Kidney tubule cell (primary cell): ENCODE data around the gene PON3.
A peak's percentile ranks its signal among the peaks of the same experiment; 100 is the strongest.
"Not testable (repeated sequence)": the region's sequence is repeated elsewhere in the genome, so short reads cannot be mapped to it uniquely, and the experiment has no call there.

Source experiments
- DNase-seq: peaks from one replicate; pipeline ENCODE4 v3.0.0-alpha.2; 2018; ENCODE audit warnings: low spot score

The PON3 gene

GRCh38 chr7:95411666-95412065 is 15.5 kb upstream of the PON3 start:
- no peak for DNase-seq

DNA sequence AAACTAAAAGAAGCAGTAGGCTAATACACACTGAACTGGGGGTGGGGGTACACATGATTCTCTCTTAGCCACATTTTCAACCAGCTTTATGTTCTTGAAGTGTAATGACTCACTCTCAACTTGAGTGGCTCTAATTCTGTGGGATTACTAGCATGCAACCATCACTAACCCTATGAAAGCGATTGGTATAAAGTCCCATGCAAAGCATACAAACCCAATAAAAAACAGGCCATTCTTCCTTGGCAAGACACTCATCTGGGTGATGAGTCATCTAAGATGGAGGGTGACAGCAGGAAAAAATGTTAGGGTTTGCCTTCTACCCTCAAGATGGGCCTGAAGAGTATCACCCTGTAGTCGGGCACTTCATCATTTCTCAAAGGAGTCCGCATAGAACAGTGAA is 14.9 kb upstream of the PON3 start:
- DNase-seq = no peak

- DNase-seq = no peak
These were observed 11.6 kb upstream of the PON3 start for GRCh38 chr7:95407751-95408150.

DNA sequence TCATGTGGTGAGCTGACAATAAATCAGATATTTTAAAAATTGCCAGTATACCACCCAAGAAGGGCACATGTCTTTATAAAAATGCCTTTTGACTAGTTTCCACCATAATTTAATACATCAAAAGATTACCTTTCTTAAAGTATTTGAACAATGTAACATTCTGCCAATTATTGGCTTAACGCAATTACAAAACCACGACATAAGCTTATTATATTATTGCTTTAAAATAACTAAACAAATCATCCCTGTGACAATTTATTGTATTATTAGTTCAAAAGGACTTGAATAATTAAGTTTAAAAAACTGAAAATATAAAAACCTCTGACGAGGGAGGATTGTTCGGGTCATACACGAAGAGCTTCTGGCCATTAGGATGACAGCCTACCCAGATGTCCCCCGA is 9.6 kb upstream of the PON3 start:
- no peak for DNase-seq

DNA sequence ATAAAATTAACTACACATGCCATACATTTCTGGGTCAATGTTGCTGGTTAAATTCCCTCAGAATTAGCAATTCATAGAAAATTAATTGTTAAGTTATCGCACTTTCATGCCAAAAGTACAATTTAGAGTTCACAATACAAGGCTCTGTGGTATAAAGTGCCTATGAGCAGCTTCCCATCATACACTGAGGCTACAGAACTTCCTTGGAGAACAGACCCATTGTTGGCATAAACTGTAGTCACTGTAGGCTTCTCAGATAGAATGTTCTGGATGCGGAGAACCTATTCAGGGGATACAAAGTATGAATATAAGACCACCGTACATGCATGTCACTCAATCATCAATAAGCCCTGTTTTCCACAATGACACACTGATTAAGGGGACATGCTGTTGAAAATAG is 9.0 kb upstream of the PON3 start:
- DNase-seq = no peak

- DNase-seq = peak; percentile 66
These were observed 8.2 kb upstream of the PON3 start for GRCh38 chr7:95404316-95404865.

GRCh38 chr7:95398155-95398940 is 2.2 kb upstream of the PON3 start:
- no peak for DNase-seq

DNA sequence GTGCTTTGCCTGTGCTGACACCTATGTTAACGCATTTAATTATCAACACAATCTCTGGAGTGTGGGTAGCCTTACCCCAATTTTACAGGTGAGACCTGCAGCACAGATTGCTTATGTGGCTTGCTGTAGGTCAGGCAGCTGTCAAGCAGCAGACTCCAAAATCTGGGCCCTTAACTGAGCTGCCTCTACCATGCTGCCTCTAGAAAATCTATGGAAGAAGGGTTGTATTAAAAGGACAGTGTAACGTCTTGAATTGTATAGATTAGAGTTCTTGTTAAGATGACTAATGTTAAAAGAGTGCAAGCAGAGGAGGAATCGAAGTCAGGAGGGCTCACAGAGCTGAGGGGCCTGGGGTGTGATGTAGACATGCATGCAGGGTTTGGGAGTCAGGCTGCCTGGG is 1.2 kb upstream of the PON3 start:
- no peak for DNase-seq

DNA sequence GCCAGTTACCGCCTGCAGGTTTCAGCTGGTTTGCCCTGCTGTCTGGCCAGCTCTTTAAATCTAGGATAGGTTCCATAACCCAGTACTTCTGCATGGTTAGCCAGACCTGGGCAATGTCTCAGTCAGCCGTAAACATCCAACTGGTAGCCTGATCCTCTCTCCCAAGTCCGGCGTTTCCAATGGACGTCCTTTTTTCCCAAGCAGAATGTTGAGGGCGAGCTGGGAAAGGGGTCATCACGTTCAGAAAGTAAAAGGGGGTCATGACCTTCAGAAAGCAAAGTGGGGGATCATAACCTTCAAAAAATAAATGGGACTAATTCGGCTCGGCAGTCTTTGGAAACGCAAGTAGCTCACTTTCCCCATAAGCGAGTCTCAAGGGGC is 430 bp downstream of the PON3 start:
- no peak for DNase-seq

DNA sequence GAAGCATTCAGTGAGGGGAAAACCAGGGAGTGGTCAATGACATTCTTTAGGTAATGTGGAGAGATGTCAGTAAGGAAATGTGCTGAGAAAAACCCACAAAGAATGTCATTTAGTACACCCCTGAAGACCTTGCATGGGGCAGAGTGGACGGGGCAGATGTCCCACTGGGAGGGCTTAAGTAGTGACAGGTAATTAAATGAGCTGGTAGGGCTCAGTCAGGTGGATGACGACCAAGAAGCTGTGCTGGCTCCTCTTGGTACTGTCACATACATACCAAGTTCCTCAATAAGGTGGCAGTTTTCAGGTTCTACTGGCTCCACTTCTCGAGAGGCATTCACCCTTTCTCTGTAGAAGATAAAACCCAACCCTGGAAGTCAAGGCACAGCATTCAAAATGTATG is 1.8 kb downstream of the PON3 start:
- no peak for DNase-seq

- DNase-seq = no peak
These were observed 4.4 kb downstream of the PON3 start for GRCh38 chr7:95391761-95392160.

DNA sequence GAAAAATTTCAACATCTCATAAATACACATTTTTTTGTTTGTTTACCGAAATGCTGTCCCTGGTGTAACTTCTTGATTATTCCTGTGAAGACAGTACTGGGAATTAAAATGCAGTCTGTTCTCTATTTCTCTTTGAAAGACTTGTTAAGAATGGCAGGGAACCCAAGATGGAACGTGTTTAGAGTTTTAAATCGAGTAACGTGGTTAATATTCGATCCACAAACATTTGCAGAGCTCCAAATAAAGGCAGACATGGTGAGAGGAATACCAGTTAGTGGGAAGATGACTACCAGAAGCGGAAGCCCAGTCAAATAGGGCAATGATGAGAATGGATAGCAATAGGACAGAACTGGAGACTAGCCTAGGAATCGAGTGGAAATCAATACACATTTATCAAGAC is 6.7 kb downstream of the PON3 start:
- DNase-seq = no peak

DNA sequence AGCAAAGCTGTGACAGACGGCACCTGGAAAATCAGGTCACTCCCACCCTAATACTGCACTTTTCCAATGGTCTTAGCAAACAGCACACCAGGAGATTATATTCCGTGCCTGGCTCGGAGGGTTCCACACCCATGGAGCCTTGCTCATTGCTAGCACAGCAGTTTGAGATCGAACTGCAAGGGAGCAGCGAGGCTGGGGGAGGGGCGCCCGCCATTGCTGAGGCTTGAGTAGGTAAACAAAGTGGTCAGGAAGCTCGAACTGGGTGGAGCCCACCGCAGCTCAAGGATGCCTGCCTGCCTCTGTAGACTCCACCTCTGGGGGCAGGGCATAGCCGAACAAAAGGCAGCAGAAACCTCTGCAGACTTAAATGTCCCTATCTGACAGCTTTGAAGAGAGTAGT is 16.7 kb downstream of the PON3 start:
- not testable (repeated sequence) for DNase-seq

DNA sequence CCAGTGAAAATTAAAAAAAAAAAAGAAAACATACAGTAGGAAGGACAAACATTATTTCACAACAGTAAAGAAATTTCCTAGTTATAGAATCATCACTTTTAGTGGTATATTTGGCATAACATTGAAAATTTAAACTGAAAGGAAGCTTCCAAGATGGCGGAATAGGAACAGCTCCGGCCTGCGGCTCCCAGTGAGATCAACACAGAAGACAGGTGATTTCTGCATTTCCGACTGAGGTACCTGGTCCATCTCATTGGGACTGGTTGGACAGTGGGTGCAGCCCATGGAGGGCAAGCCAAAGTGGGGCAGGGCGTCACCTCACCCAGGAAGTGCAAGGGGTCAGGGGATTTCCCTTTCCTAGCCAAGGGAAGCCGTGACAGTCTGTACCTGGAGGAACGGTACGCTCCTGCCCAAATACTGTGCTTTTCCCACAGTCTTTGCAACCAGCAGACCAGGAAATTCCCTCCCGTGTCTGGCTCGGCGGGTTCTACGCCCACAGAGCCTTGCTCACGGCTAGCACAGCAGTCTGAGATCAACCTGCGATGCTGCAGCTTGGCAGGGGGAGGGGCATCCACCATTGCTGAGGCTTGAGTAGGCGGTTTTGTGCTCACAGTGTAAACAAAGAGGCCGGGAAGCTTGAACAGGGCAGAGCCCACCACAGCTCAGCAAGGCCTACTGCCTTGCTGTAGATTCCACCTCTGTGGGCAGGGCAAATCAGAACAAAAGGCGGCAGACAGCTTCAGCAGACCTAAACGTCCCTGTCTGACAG is 19.4 kb downstream of the PON3 start:
- peak; percentile 29 for DNase-seq

DNA sequence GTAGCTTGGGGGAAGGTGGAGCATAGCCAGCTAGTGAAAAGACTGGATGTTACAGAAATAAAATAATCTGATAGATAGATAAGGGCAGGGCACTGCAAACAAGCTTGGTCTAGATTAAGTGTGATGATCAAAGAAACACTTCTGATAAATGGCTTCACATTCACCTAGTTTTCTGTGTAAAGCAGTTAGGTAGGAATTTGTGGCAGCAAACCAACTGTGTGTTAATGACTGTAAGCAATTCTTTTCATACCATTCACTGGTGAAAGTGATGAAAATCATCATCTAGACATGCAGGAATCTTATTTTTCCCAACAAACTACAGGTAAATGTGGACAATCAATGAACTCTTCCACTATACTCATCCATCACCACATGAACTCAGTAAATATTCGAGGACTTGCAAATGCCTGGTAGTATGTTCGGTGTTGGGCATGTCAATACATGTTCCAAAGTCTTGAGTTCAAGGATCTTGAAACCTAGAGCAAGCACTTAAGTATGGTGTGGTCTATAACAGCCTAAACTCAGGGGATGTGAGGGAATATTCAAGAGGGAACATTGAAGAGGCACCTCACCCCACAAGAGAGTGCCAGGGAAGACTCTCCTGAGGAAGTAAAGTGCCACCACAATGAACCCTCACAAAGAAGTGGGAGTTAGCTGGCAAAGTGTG is 20.5 kb downstream of the PON3 start:
- DNase-seq = no peak

- no peak for DNase-seq
These were observed 22.9 kb downstream of the PON3 start for GRCh38 chr7:95373323-95373722.

- no peak for DNase-seq
These were observed 27.9 kb downstream of the PON3 start for GRCh38 chr7:95368235-95368634.

- no peak for DNase-seq
These were observed 28.6 kb downstream of the PON3 start for GRCh38 chr7:95367606-95368005.

DNA sequence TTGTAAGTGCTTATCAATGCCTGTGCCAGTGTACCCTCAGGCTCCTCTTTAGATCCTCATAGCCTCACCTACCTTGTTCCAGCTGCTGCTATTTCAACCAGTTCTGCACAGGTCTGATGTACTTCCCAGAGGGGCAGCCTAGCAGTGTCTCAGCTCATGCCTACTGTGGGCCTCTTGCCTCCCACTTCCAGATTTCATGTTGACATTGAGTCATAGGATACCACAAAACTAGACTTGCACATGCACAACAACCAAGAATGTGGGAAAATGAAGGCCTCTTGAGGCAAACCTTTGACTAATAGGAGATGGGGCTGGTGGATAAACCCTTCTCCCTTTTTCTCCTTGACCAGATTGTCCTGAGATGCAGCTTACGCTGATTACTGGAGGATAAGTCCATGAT is 31.0 kb downstream of the PON3 start:
- DNase-seq = peak; percentile 75

DNA sequence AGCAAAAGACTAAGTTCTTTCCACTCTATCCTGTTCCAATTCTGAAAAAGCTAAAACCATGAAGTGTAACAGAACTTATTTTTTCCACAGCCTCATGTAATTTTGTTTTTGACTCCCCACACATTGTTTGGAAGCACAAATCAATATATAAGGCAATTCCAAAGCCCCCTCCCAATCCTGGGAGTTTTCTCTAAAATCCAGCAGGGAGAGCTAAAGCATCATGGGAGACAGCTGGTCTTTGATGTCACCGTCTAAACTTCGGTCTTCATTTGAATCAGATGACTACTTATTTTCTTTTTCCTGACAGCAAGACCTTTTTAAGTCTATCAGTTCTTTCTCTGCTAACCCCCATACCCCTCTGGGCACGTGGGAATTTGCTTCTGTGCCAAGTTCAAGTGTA is 38.6 kb downstream of the PON3 start:
- no peak for DNase-seq

- no peak for DNase-seq
These were observed 53.4 kb downstream of the PON3 start for GRCh38 chr7:95342642-95343307.

GRCh38 chr7:95342029-95342428 is 54.1 kb downstream of the PON3 start:
- no peak for DNase-seq
